ENCODE measurements around the gene MT1B. TPM values are rescaled to one million over a fixed set of nuclear protein-coding genes. Genes with fewer than 3 reads are reported as not detected.
A peak's percentile ranks its signal among the peaks of the same experiment; 100 is the strongest.

The MT1B gene
- not detected in 2 replicates for total RNA-seq (2014; rRNA removed; shearing (Covaris generic))

DNA sequence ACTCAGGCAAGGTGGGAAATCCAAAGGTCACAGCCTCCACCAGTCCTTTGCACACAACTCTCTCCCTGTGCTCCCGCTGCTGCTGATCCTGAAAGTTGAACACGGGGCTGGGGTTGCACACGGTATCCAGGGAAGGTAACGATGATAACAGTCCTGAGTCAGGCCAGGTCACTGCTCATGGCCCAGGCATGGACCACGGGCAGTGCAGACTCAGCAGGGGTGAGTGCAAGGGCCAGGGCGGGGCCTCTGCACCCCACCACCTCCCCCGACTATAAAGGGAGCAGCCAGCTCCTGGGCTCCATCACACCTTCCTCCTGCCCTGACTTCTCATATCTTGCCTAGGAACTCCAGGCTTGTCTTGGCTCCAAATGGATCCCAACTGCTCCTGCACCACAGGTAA lies at the start of gene MT1B:
TSS of gene MT1B (plus strand) at position 301 of the 400 bp plus-strand sequence. CDS start at position 369, 68 bp downstream.
- H3K27ac ChIP-seq: no peak within 1 kb of the TSS
- no peak for DNase-seq (ENCODE audit: low read depth in 1 of 2, low spot score in 2 of 2)
- H3K36me3 ChIP-seq: no peaks in the 10 kb centered on the region
- H3K4me3 ChIP-seq: no peak within 1 kb of the TSS
- no peaks in the 10 kb centered on the region for H3K9me3 ChIP-seq (replicated peaks)
- H3K4me1 ChIP-seq (replicated peaks): no peaks in the 10 kb centered on the region
- H3K27me3 ChIP-seq (replicated peaks): peaks cover 15% of the 10 kb centered on the region

- H3K36me3 ChIP-seq: no peaks in the 10 kb centered on the region
- H3K4me1 ChIP-seq (replicated peaks): peaks cover 30% of the 10 kb centered on the region
- no peak overlapping the region for H3K27ac ChIP-seq
- no peaks in the 10 kb centered on the region for H3K27me3 ChIP-seq (replicated peaks)
- H3K9me3 ChIP-seq (replicated peaks): no peaks in the 10 kb centered on the region
- H3K4me3 ChIP-seq: no peak overlapping the region
- peak in 1 of 2 experiments; percentile 25 for DNase-seq (ENCODE audit: low read depth in 1 of 2, low spot score in 2 of 2)
Observed at GRCh38 chr16:56603589-56603988, 48.1 kb upstream of the MT1B start.

DNA sequence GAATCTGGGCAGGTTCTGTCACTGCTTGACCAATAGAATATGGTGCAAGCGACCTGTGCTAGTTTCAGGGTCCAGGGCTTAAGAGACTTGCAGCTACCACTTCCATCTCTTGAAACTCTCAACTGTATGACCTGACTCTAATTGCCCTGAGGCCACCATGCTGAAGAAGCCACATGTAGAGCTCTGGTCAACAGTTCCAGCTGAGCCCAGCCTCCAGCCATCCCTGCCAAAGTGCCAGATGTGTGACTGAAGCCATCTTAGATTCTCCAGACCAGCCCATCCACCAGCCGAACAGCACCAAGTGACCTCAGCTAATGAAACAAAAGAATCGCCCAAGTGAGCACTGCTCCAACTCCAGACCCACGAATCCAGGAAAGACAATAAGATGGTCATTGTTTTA lies 46.7 kb upstream of the MT1B start:
- Histone ChIP-seq H3K27me3 (replicated peaks) (no peaks in the 10 kb centered on the region), H3K27ac (no peak overlapping the region), H3K4me3 (no peak overlapping the region), H3K9me3 (replicated peaks) (no peaks in the 10 kb centered on the region), H3K36me3 (no peaks in the 10 kb centered on the region), H3K4me1 (replicated peaks) (peaks cover 31% of the 10 kb centered on the region)
- no peak for DNase-seq (ENCODE audit: low read depth in 1 of 2, low spot score in 2 of 2)

DNA sequence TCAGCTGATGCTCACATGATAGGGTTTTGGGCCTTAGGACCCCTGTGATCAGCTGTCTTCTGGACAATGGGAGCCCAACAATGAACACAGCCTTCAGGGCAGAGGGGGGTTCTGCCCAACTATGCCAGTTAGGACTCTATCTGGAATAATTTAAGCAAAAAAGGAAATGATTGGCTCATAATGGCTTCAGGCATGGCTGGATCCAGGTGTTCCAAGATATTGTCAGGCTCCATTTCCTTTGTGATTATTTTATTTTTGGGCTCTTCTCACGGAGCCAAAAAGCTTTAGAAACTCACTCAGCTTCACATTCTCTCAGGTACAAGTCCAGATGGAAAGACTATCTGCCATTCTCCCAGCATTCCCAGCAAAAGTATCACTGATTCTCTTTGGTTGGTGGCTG lies 46.2 kb upstream of the MT1B start:
- H3K27ac ChIP-seq: peak overlapping the region; percentile 92
- H3K9me3 ChIP-seq (replicated peaks): no peaks in the 10 kb centered on the region

DNA sequence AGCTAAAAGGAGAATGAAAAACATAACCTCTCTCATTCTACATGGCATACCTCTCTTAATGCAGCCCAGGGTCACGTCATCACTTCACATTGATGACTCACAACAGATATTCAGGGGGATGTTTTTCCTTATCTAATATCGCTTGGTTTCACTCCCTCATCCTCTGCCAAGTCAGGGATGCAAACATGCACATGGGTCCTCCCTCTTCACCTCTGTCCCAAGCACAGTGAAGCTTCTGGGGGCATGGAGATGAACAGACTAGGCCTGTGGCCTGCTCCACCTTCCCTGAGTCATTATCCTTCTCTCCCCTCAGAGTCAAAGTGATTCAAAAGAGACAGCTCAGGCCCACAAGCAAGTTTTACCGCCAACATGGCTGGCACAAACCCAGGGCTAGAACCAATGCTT lies 45.6 kb upstream of the MT1B start:
- Histone ChIP-seq H3K4me3 (peak overlapping the region; percentile 1; the same call in 1 of the 2 replicates), H3K27me3 (replicated peaks) (no peaks in the 10 kb centered on the region), H3K9me3 (replicated peaks) (no peaks in the 10 kb centered on the region), H3K27ac (peak overlapping the region; percentile 92), H3K36me3 (no peaks in the 10 kb centered on the region), H3K4me1 (replicated peaks) (peaks cover 43% of the 10 kb centered on the region)
- peak; percentile 71 to 83 for DNase-seq (ENCODE audit: low read depth in 1 of 2, low spot score in 2 of 2)

More for the DNA sequence above, 46.2 kb upstream of the MT1B start:
- DNase-seq (ENCODE audit: low read depth in 1 of 2, low spot score in 2 of 2): no peak
- H3K36me3 ChIP-seq: no peaks in the 10 kb centered on the region
- no peak overlapping the region for H3K4me3 ChIP-seq
- peaks cover 37% of the 10 kb centered on the region for H3K4me1 ChIP-seq (replicated peaks)
- no peaks in the 10 kb centered on the region for H3K27me3 ChIP-seq (replicated peaks)

DNA sequence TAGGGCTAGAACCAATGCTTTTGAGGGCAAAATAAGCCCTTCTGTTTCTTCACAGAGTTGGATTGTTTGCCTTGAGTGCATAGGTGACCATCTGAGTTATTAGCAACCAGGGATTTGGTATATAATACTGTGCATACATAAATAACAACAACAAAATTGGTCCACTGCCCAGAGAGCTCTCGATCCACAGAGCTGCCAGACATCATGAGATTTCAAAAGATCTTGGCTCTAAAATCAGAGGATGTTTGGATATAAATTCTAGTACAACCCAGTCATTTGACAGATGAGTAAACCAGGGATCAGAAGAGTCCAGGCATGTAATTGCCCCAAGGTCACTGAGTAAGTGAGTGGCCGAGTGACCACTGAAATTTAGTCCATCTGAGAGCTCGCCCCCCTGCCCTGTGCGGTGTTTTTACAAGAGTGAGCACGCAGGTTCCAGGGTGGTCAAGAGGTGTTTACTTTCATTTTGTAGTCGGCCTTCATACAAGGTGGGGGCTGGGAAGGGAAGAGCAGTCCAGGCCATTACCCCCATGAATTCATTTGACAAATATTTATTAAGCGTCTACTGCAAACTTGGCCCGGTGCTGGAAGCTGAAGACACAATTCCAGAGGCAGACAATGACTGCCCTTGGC lies 45.1 kb upstream of the MT1B start:
- H3K36me3 ChIP-seq: no peaks in the 10 kb centered on the region

DNA sequence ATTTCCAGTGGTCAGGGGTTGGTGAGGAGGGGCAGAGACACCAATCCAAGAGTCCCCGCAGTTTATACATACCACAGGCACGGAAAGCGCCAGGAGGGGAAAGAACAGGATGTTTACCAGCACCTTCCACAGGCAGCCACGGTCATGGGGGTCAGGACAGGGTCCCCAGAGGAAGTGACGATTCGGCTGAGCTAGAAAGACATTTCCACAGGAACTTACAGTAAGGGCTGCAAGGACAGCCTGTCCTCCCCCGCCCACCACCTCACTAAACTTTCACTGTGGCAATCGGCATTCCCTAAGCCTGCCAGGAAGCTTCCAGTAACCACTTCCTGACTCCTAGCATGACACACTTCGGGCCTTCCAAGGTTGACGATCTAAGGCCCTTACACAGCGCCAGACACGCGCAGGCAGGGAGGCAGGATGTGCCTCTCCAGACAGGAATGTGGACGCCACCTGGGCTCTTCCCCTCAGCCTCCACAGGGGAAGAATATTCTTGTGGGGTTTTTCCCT lies 44.5 kb upstream of the MT1B start:
- H3K9me3 ChIP-seq (replicated peaks): no peaks in the 10 kb centered on the region

More for the DNA sequence above, 45.1 kb upstream of the MT1B start:
- no peaks in the 10 kb centered on the region for H3K9me3 ChIP-seq (replicated peaks)
- no peaks in the 10 kb centered on the region for H3K27me3 ChIP-seq (replicated peaks)
- peak overlapping the region; percentile 92 for H3K27ac ChIP-seq
- peak overlapping the region; percentile 1 for H3K4me3 ChIP-seq
- DNase-seq (ENCODE audit: low read depth in 1 of 2, low spot score in 2 of 2): no peak
- peaks cover 48% of the 10 kb centered on the region for H3K4me1 ChIP-seq (replicated peaks)

DNA sequence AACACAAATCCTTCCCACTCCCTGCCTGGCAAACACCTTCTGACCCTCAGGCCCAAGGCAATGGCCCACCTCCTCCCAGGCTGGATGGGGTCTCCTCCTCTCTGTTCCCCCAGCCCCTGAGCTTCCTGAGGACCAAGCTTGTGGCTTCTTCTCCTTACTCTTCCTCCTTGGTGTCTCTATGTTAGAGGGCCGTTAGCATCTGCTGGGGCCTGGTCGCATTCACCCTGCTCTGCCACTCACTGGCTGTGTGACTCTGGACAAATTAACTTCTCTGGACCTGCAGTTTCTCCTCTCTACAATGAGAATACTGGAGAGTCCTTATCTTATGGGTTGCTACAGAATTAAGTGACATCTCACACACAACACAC lies 44.0 kb upstream of the MT1B start:
- DNase-seq (ENCODE audit: low read depth in 1 of 2, low spot score in 2 of 2): no peak
- Histone ChIP-seq H3K36me3 (no peaks in the 10 kb centered on the region), H3K4me1 (replicated peaks) (peaks cover 57% of the 10 kb centered on the region), H3K27me3 (replicated peaks) (no peaks in the 10 kb centered on the region), H3K4me3 (peak overlapping the region; percentile 47), H3K27ac (peak overlapping the region; percentile 92), H3K9me3 (replicated peaks) (no peaks in the 10 kb centered on the region)

More for the DNA sequence above, 44.5 kb upstream of the MT1B start:
- Histone ChIP-seq H3K27ac (peak overlapping the region; percentile 92), H3K36me3 (no peaks in the 10 kb centered on the region), H3K27me3 (replicated peaks) (no peaks in the 10 kb centered on the region), H3K4me3 (peak overlapping the region; percentile 1), H3K4me1 (replicated peaks) (peaks cover 52% of the 10 kb centered on the region)
- DNase-seq (ENCODE audit: low read depth in 1 of 2, low spot score in 2 of 2): peak; percentile 96 to 97

- H3K4me3 ChIP-seq: peak within 1 kb of the TSS; percentile 47
- no peaks in the 10 kb centered on the region for H3K36me3 ChIP-seq
- H3K27me3 ChIP-seq (replicated peaks): no peaks in the 10 kb centered on the region
- H3K9me3 ChIP-seq (replicated peaks): no peaks in the 10 kb centered on the region
- H3K27ac ChIP-seq: peak within 1 kb of the TSS; percentile 96
- DNase-seq (ENCODE audit: low read depth in 1 of 2, low spot score in 2 of 2): peak; percentile 90 to 96
- peaks cover 63% of the 10 kb centered on the region for H3K4me1 ChIP-seq (replicated peaks)
Observed at GRCh38 chr16:56608043-56608875, 43.4 kb upstream of the MT1B start, which contains the start of gene MT2A. MT2A (plus strand) TSS chr16:56608584; CDS start chr16:56608656, 72 bp downstream.

GRCh38 chr16:56608876-56609462 lies 42.7 kb upstream of the MT1B start:
- Histone ChIP-seq H3K4me1 (replicated peaks) (peaks cover 70% of the 10 kb centered on the region), H3K9me3 (replicated peaks) (no peaks in the 10 kb centered on the region), H3K36me3 (no peaks in the 10 kb centered on the region), H3K27me3 (replicated peaks) (no peaks in the 10 kb centered on the region), H3K27ac (peak overlapping the region; percentile 96), H3K4me3 (peak overlapping the region; percentile 47)
- no peak for DNase-seq (ENCODE audit: low read depth in 1 of 2, low spot score in 2 of 2)

DNA sequence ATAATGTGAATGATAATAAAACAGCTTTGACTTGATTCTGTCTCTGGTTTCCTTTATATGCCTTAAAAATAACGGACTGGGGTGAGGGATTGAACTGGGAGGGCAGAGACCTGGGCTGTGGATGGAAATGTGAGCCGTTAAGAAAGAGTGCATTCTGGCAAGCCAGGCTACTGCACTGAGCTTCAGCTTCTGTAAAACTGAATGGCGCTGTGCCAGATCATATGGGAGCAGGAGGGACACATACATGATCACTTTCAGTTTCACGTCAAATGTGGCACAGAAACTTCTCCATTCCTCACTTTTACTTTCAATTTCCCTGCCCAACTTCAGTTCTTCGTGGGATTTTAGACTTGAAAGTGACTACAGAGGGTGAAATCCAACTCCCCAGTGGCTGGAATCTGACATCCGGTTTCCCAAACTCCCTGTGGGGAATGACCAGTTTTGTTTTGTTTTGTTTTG lies 42.2 kb upstream of the MT1B start:
- Histone ChIP-seq H3K4me1 (replicated peaks) (peaks cover 75% of the 10 kb centered on the region), H3K36me3 (no peaks in the 10 kb centered on the region), H3K27ac (peak overlapping the region; percentile 96), H3K4me3 (peak overlapping the region; percentile 47), H3K27me3 (replicated peaks) (no peaks in the 10 kb centered on the region), H3K9me3 (replicated peaks) (no peaks in the 10 kb centered on the region)
- DNase-seq (ENCODE audit: low read depth in 1 of 2, low spot score in 2 of 2): peak; percentile 78 to 92

- DNase-seq (ENCODE audit: low read depth in 1 of 2, low spot score in 2 of 2): peak; percentile 73 to 82
- Histone ChIP-seq H3K9me3 (replicated peaks) (no peaks in the 10 kb centered on the region), H3K27ac (peak overlapping the region; percentile 96), H3K4me1 (replicated peaks) (peaks cover 82% of the 10 kb centered on the region), H3K36me3 (no peaks in the 10 kb centered on the region), H3K4me3 (peak overlapping the region; percentile 47), H3K27me3 (replicated peaks) (no peaks in the 10 kb centered on the region)
Observed at GRCh38 chr16:56610017-56610608, 41.6 kb upstream of the MT1B start.

DNA sequence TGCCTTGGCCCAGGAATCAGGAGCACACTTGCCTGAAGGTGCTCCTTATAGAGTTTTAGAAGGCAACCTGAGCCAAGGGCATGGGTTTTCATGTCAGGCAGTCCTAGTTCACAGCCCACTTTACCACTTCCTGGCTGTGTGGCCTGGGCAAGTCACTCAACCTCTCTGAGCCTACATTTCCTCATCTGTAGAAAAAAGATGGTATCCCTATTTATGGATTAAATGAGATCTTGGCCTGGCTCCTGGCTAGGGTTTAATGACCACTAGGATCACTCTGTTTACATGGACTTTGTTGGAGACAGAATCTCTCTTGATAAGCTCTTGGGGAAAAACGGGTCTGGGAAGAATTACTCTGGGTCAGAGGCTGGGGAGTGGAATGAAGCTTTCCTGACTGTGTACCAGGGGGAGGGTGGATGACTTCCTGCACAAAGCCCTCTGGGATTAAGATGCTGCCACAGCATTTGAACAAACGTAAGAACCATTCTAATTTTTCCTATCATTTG lies 41.0 kb upstream of the MT1B start:
- Histone ChIP-seq H3K36me3 (no peaks in the 10 kb centered on the region), H3K9me3 (replicated peaks) (no peaks in the 10 kb centered on the region), H3K4me3 (peak overlapping the region; percentile 47), H3K27ac (peak overlapping the region; percentile 96), H3K4me1 (replicated peaks) (peaks cover 81% of the 10 kb centered on the region), H3K27me3 (replicated peaks) (no peaks in the 10 kb centered on the region)
- no peak for DNase-seq (ENCODE audit: low read depth in 1 of 2, low spot score in 2 of 2)
